Heart right ventricle (tissue), 16 donors: Measurements from ENCODE around the gene OBP2B. TPM values are rescaled to one million over a fixed set of nuclear protein-coding genes. Genes with fewer than 3 reads are reported as not detected.
"Not testable (repeated sequence)": the region's sequence is repeated elsewhere in the genome, so short reads cannot be mapped to it uniquely, and the experiment has no call there.

Experiments
- ATAC-seq, 8 donors: fragments of 200-7000 bp; cut with Tn5 transposase; one replicate each; pipeline ENCODE4 v1.9.1; 2020; ENCODE audit warnings: mild to moderate bottlenecking in 8 of 8, moderate library complexity in 8 of 8, moderate number of reproducible peaks in 1 of 8
- DNase-seq, 2 donors: peaks; one replicate each; pipeline ENCODE4 v3.0.0-alpha.2; 2020
- H3K27ac ChIP-seq, 10 donors: fragments of 200-600 bp; sonication (generic) in 2 of 10; one replicate each; pipeline versions ENCODE4 v1.5.0 to v1.8.0; 2020 to 2022; ENCODE audit warnings: mild to moderate bottlenecking in 3 of 10
- H3K27me3 ChIP-seq, 7 donors: fragments of 200-600 bp; one replicate each; pipeline ENCODE4 v1.8.0; 2021 to 2022; ENCODE audit warnings: mild to moderate bottlenecking in 2 of 7
- H3K36me3 ChIP-seq, 9 donors: fragments of 200-600 bp; sonication (generic) in 1 of 9; one replicate each; pipeline versions ENCODE4 v1.5.0 to v1.8.0; 2020 to 2022; ENCODE audit warnings: mild to moderate bottlenecking in 2 of 9
- H3K4me1 ChIP-seq, 9 donors: fragments of 200-600 bp; sonication (generic) in 1 of 9; one replicate each; pipeline versions ENCODE4 v1.5.0 to v1.8.0; 2020 to 2022; ENCODE audit warnings: mild to moderate bottlenecking in 4 of 9
- H3K4me3 ChIP-seq, 10 donors: fragments of 200-600 bp; sonication (generic) in 2 of 10; one replicate each; pipeline versions ENCODE4 v1.5.0 to v1.8.0; 2020 to 2022; ENCODE audit warnings: mild to moderate bottlenecking in 7 of 10, moderate library complexity in 2 of 10
- H3K9me3 ChIP-seq, 11 donors: fragments of 200-600 bp in 10 of 11; sonication (generic) in 2 of 11; one replicate each; pipeline versions ENCODE4 v1.5.0 to v1.8.0; 2013 to 2022; ENCODE audit warnings: mild to moderate bottlenecking in 2 of 11, control low read depth in 1 of 11, moderate library complexity in 1 of 11
- CTCF ChIP-seq, 9 donors: fragments of 200-600 bp; sonication (generic) in 2 of 9; IDR thresholded peaks; one replicate each; pipeline versions ENCODE4 v1.5.0 to v1.8.0; 2021 to 2022; ENCODE audit warnings: antibody characterized with exemption in 9 of 9, mild to moderate bottlenecking in 5 of 9, moderate library complexity in 1 of 9
- WGBS, 2 donors: extraction: QIAGEN DNeasy Blood & Tissue Kit; methylation state at CpG; one replicate each; pipeline ENCODE4 v1.1.7; 2013; ENCODE audit warnings: inconsistent platforms in 1 of 2; 5-methylcytosine and 5-hydroxymethylcytosine counted together
- intact Hi-C, 10 donors: fragments of 100-400 bp; cut with DNase I; formaldehyde crosslinking; loops; one replicate each; pipeline versions ENCODE4 v1.11.1 to v1.14.2; 2022
- polyA plus RNA-seq, 2 donors: library from polyadenylated mRNA; stranded (reverse); fragments of 200-250 nt; gene quantifications; one replicate each; pipeline ENCODE4 v1.2.3, GENCODE V29; 2013
- total RNA-seq, 10 donors: library from RNA; stranded (reverse); fragmentation: NEBNext Ultra II Directional in 3 of 10; extraction: Animal tissue kit (Norgen Biotek cat#: 25700) in 3 of 10; gene quantifications; one replicate each; pipeline versions ENCODE4 v1.2.1 to v1.2.4, GENCODE V29; 2021 to 2023
- donor health status: Arrhythmogenic right ventricular cardiomyopathy.
- donor health status: ischemic (EF 13 %, LVEDD 7.1; RV severe dilation, severe dysfunction).
- donor health status: healthy with polysubstance abuse.
- donor health status: DM: no; HTN: yes; CAD: no.
- donor health status: DM: no; HTN: no; CAD: no.
- donor health status: ischemic (EF 25% LVEDD 6.9; RV normal size, moderate dysfunction).
- donor health status: ischemic (EF 25% LVEDD 5.7; RV mildly dilated, moderate dysfunction).
- donor health status: healthy.
- donor health status: DM: yes; HTN: yes; CAD: no.
- donor health status: Ischemic cardiomyopathy.
- donor health status: ischemic (EF 35%, LVEDD 5.7; RV mildly dilated, moderate dysfunction).
- donor health status: nonischemic (EF 11% LVEDD 7.7; RV severe dilation, severe dysfunction).
- donor health status: DM: yes; HTN: yes; CAD: no.
- donor health status: PGD.
- donor health status: ischemic (EF 29% LVEDD 5.4; RV normal size, mild dysfunction).
- donor health status: nonischemic (EF 23%, LVEDD 6.1; RV moderate dilation, normal function).

The OBP2B gene
- total and polyA plus RNA-seq, 12 donors: 0.75 TPM; not detected in 11

- ATAC-seq: peak; percentile 34 to 82 (median 70)
These were observed 43.4 kb upstream of the OBP2B start for GRCh38 chr9:133252301-133253020.

GRCh38 chr9:133251773-133252172 lies 42.7 kb upstream of the OBP2B start:
- peak overlapping the region in 6 of 10 donors; percentile 14 to 36 (median 21) for H3K4me3 ChIP-seq

More at GRCh38 chr9:133252301-133253020, 43.4 kb upstream of the OBP2B start:
- 70 to 74% methylated on average over 16 of the region's 16 CpGs for whole genome bisulfite sequencing, 2 donors
- peaks cover 5 to 41% (median 22%) of the 10 kb centered on the region in 9 donors for H3K4me1 ChIP-seq
- intact Hi-C loops: no loop called here
- DNase-seq: no peak
- H3K4me3 ChIP-seq: peak overlapping the region in 6 of 10 donors; percentile 14 to 36 (median 21)
- peaks cover 0 to 11% (median 0%) of the 10 kb centered on the region in 11 donors for H3K9me3 ChIP-seq
- TF ChIP-seq CTCF (IDR thresholded peaks at IDR 0.05): no peak
- H3K27me3 ChIP-seq: peaks cover 0 to 3% (median 0%) of the 10 kb centered on the region in 7 donors
- peaks cover 0 to 4% (median 0%) of the 10 kb centered on the region in 9 donors for H3K36me3 ChIP-seq
- peak overlapping the region in 6 of 10 donors; percentile 55 to 65 (median 63) for H3K27ac ChIP-seq

GRCh38 chr9:133251221-133251620 lies 42.2 kb upstream of the OBP2B start:
- H3K36me3 ChIP-seq, intact Hi-C loops, ATAC-seq, H3K4me3 ChIP-seq, DNase-seq: not testable (repeated sequence)
- peaks cover 0 to 11% (median 0%) of the 10 kb centered on the region in 11 donors for H3K9me3 ChIP-seq
- H3K27ac ChIP-seq: peak overlapping the region in 1 of 10 donors; percentile 64
- peaks cover under 1 to 29% (median 9%) of the 10 kb centered on the region in 9 donors for H3K4me1 ChIP-seq
- H3K27me3 ChIP-seq: peaks cover 0 to 14% (median 0%) of the 10 kb centered on the region in 7 donors
- WGBS, 2 donors: 85 to 88% methylated on average over 6 of the region's 6 CpGs

More at GRCh38 chr9:133251773-133252172, 42.7 kb upstream of the OBP2B start:
- peaks cover 0 to 4% (median 0%) of the 10 kb centered on the region in 9 donors for H3K36me3 ChIP-seq
- H3K27ac ChIP-seq: peak overlapping the region in 5 of 10 donors; percentile 55 to 65 (median 64)
- peak in 2 of 8 donors; percentile 22 to 29 for ATAC-seq
- peaks cover 0 to 11% (median 0%) of the 10 kb centered on the region in 11 donors for H3K9me3 ChIP-seq
- WGBS, 2 donors: 85 to 87% methylated on average over 11 of the region's 11 CpGs
- peaks cover 0 to 9% (median 0%) of the 10 kb centered on the region in 7 donors for H3K27me3 ChIP-seq
- no peak for DNase-seq
- intact Hi-C loops: no loop called here
- TF ChIP-seq CTCF (IDR thresholded peaks at IDR 0.05): no peak
- H3K4me1 ChIP-seq: peaks cover 5 to 34% (median 15%) of the 10 kb centered on the region in 9 donors

GRCh38 chr9:133250741-133251170 lies 41.7 kb upstream of the OBP2B start:
- WGBS, 2 donors: 69 to 77% methylated on average over 5 of the region's 5 CpGs

More at GRCh38 chr9:133250741-133251170, 41.7 kb upstream of the OBP2B start:
- ATAC-seq (no peak), DNase-seq (no peak)
- no peak overlapping the region for H3K27ac ChIP-seq
- intact Hi-C loops: no loop called here
- peaks cover 0 to 11% (median 0%) of the 10 kb centered on the region in 11 donors for H3K9me3 ChIP-seq
- no peak for TF ChIP-seq CTCF (IDR thresholded peaks at IDR 0.05)
- no peak overlapping the region for H3K4me3 ChIP-seq
- peaks cover 0 to 4% (median 0%) of the 10 kb centered on the region in 9 donors for H3K36me3 ChIP-seq
- peaks cover 0 to 24% (median 7%) of the 10 kb centered on the region in 9 donors for H3K4me1 ChIP-seq
- peaks cover 0 to 14% (median 0%) of the 10 kb centered on the region in 7 donors for H3K27me3 ChIP-seq
